Amygdala (tissue), 56 donors: ENCODE data around the gene ROBO4.

Experiments
- DNase-seq, 56 donors: peaks; one replicate each; lab custom pipeline; 2025; lab: John Stamatoyannopoulos, UW

ROBO4 gene

GRCh38 chr11:124891373-124891861 is 6.2 kb downstream of the ROBO4 start:
- DNase-seq, result no peak

GRCh38 chr11:124890683-124891372 is 6.8 kb downstream of the ROBO4 start:
- no peak for DNase-seq

- DNase-seq, result no peak
Measured at GRCh38 chr11:124890151-124890550, 7.5 kb downstream of the ROBO4 start.

- no peak for DNase-seq
Measured at GRCh38 chr11:124889191-124890091, 8.2 kb downstream of the ROBO4 start.

- DNase-seq, result no peak
Measured at GRCh38 chr11:124887667-124888013, 10.0 kb downstream of the ROBO4 start.

- DNase-seq, result no peak
Measured at GRCh38 chr11:124886978-124887666, 10.5 kb downstream of the ROBO4 start.

GRCh38 chr11:124886476-124886875 is 11.2 kb downstream of the ROBO4 start:
- DNase-seq, result no peak

- no peak for DNase-seq
Measured at GRCh38 chr11:124884869-124885479, 12.7 kb downstream of the ROBO4 start.

- no peak for DNase-seq
Measured at GRCh38 chr11:124884340-124884739, 13.3 kb downstream of the ROBO4 start.

- no peak for DNase-seq
Measured at GRCh38 chr11:124882339-124883071, 15.2 kb downstream of the ROBO4 start.

GRCh38 chr11:124880958-124881357 is 16.7 kb downstream of the ROBO4 start:
- no peak for DNase-seq

- no peak for DNase-seq
Measured at GRCh38 chr11:124880290-124880611, 17.4 kb downstream of the ROBO4 start.

- DNase-seq, result no peak
Measured at GRCh38 chr11:124879493-124880289, 18.0 kb downstream of the ROBO4 start.

- no peak for DNase-seq
Measured at GRCh38 chr11:124878759-124879492, 18.7 kb downstream of the ROBO4 start.

GRCh38 chr11:124877910-124878758 is 19.5 kb downstream of the ROBO4 start:
- no peak for DNase-seq

GRCh38 chr11:124877631-124877909 is 20.1 kb downstream of the ROBO4 start:
- DNase-seq, result no peak

- DNase-seq, result no peak
Measured at GRCh38 chr11:124876818-124877630, 20.6 kb downstream of the ROBO4 start.
